Thyroid gland (tissue), 4 donors: ENCODE data around the gene NTN3. TPM values are rescaled to one million over a fixed set of nuclear protein-coding genes. Genes with fewer than 3 reads are reported as not detected.

Experiments
- DNase-seq, 2 donors: peaks; one replicate each; pipeline ENCODE4 v3.0.0-alpha.2; 2019
- H3K27ac ChIP-seq, 3 donors: fragments of 200-600 bp; sonication (generic); 1 replicate in 2 of 3; 2 replicates in 1 of 3; pipeline ENCODE4 v1.5.1; 2016 to 2019; ENCODE audit warnings: mild to moderate bottlenecking in 1 of 3, moderate library complexity in 1 of 3
- H3K27me3 ChIP-seq: fragments of 200-600 bp; sonication (generic); one replicate; pipeline ENCODE4 v1.5.1; 2019
- H3K36me3 ChIP-seq, 2 donors: fragments of 200-600 bp; sonication (generic); one replicate each; pipeline ENCODE4 v1.5.1; 2016 to 2019
- H3K4me1 ChIP-seq, 2 donors: fragments of 200-600 bp; sonication (generic); one replicate each; pipeline ENCODE4 v1.5.1; 2017 to 2019
- H3K4me3 ChIP-seq, 3 donors: fragments of 200-600 bp; sonication (generic); replicated peaks in 1 of 3; 1 replicate in 2 of 3; 2 replicates in 1 of 3; pipeline ENCODE4 v1.5.1; 2016; ENCODE audit warnings: mild to moderate bottlenecking in 1 of 3
- H3K9me3 ChIP-seq: fragments of 200-600 bp; sonication (generic); one replicate; pipeline ENCODE4 v1.5.1; 2017
- CTCF ChIP-seq, 6 experiments: fragments of 200-600 bp in 3 of 6; fragments of 450-650 bp in 3 of 6; sonication (generic) in 3 of 6; IDR thresholded peaks; one replicate each; pipeline ENCODE4 v1.5.1; 2016 to 2019; ENCODE audit warnings: antibody characterized with exemption in 6 of 6, mild to moderate bottlenecking in 2 of 6, inconsistent platforms in 1 of 6, moderate library complexity in 1 of 6
- POLR2A ChIP-seq, 2 donors: fragments of 450-650 bp; IDR thresholded peaks; one replicate each; pipeline ENCODE4 v1.6.1; 2017; ENCODE audit warnings: antibody characterized with exemption in 2 of 2, mild to moderate bottlenecking in 2 of 2, moderate library complexity in 1 of 2
- whole genome bisulfite sequencing, 2 donors: methylation state at CpG; one replicate each; pipeline ENCODE4 v1.1.5; 2017; 5-methylcytosine and 5-hydroxymethylcytosine counted together
- intact Hi-C: fragments of 100-400 bp; cut with DNase I; formaldehyde crosslinking; loops from one replicate; pipeline ENCODE4 v1.15.1; 2023
- total RNA-seq, 4 donors: library from RNA; depleted of rRNA; stranded (reverse); fragments of >200 nt; gene quantifications; one replicate each; pipeline ENCODE4 v1.2.3, GENCODE V29; 2016

Gene NTN3
- total RNA-seq, 4 donors from 2014 or later, result 0.13 to 0.63 (median 0.56) TPM; not detected in 1

DNA sequence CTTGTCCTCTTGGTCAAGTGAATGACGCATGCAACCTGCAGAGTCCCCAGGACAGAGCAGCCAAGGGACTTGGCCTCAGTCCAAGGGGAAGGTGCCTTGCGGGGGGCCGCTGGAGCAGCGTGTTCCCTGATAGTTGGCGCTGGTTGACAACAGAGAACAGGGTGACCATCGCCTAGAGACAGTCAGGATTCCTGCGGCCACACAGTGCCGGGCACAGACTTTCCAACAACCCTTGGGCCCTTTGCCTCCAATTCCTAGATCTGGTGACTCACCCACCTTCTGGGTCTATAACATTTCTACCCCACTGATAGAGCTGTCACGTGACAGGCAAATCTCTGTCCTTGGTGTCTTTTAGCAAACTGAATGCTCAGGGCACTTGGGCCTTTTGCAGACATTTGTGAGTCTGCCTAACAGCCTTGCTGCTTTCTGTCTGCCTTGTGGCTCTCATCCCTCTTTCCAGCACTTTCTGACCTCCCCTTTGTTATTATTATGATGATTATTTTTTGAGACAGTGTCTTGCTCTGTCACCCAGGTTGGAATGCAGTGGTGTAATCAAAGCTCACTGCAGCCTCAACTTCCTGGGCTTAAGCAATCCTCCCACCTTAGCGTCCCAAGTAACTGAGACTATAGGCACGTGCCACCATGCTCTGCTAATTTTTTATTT, 23.0 kb upstream of the NTN3 start:
- Histone ChIP-seq H3K9me3 (no peaks in the 10 kb centered on the region), H3K4me3 (no peak overlapping the region), H3K4me1 (no peaks in the 10 kb centered on the region), H3K36me3 (peaks cover 0 to 6% of the 10 kb centered on the region in 2 donors), H3K27ac (no peak overlapping the region), H3K27me3 (no peaks in the 10 kb centered on the region)
- WGBS, 2 donors, result 95% methylated on average over 11 of the region's 11 CpGs
- DNase-seq, result no peak
- intact Hi-C loops, result no loop called here
- TF ChIP-seq POLR2A (IDR thresholded peaks at IDR 0.05), result no peak
- no peak for TF ChIP-seq CTCF (IDR thresholded peaks at IDR 0.05)

GRCh38 chr16:2449118-2449517, 22.0 kb upstream of the NTN3 start:
- WGBS, 2 donors, result 98 to 99% methylated on average over 15 to 18 of the region's 25 CpGs
- H3K27me3 ChIP-seq, result no peaks in the 10 kb centered on the region
- intact Hi-C loops, result no loop called here
- H3K27ac ChIP-seq, result no peak overlapping the region
- TF ChIP-seq POLR2A (IDR thresholded peaks at IDR 0.05), result no peak
- TF ChIP-seq CTCF (IDR thresholded peaks at IDR 0.05), result no peak
- H3K4me1 ChIP-seq, result no peaks in the 10 kb centered on the region
- no peaks in the 10 kb centered on the region for H3K9me3 ChIP-seq
- no peak overlapping the region for H3K4me3 ChIP-seq
- DNase-seq, result no peak
- peaks cover 0 to 6% of the 10 kb centered on the region in 2 donors for H3K36me3 ChIP-seq

- H3K27me3 ChIP-seq, result no peaks in the 10 kb centered on the region
- no peak overlapping the region for H3K4me3 ChIP-seq
- H3K4me1 ChIP-seq, result no peaks in the 10 kb centered on the region
- no peaks in the 10 kb centered on the region for H3K9me3 ChIP-seq
- peaks cover 0 to 2% of the 10 kb centered on the region in 2 donors for H3K36me3 ChIP-seq
- H3K27ac ChIP-seq, result no peak overlapping the region
- no peak for TF ChIP-seq CTCF (IDR thresholded peaks at IDR 0.05)
- TF ChIP-seq POLR2A (IDR thresholded peaks at IDR 0.05), result no peak
- WGBS, 2 donors, result 95% methylated on average over 7 to 8 of the region's 8 CpGs
- no peak for DNase-seq
- intact Hi-C loops, result no loop called here
These were observed 20.6 kb upstream of the NTN3 start for GRCh38 chr16:2450535-2450934.

GRCh38 chr16:2450975-2451381, 20.1 kb upstream of the NTN3 start:
- intact Hi-C loops, result no loop called here
- Histone ChIP-seq H3K36me3 (peaks cover 0 to 2% of the 10 kb centered on the region in 2 donors), H3K4me3 (no peak overlapping the region), H3K9me3 (no peaks in the 10 kb centered on the region), H3K27me3 (no peaks in the 10 kb centered on the region), H3K27ac (no peak overlapping the region), H3K4me1 (no peaks in the 10 kb centered on the region)
- no peak for DNase-seq
- no peak for TF ChIP-seq POLR2A (IDR thresholded peaks at IDR 0.05)
- TF ChIP-seq CTCF (IDR thresholded peaks at IDR 0.05), result no peak
- WGBS, 2 donors, result 94 to 97% methylated on average over 19 of the region's 19 CpGs

DNA sequence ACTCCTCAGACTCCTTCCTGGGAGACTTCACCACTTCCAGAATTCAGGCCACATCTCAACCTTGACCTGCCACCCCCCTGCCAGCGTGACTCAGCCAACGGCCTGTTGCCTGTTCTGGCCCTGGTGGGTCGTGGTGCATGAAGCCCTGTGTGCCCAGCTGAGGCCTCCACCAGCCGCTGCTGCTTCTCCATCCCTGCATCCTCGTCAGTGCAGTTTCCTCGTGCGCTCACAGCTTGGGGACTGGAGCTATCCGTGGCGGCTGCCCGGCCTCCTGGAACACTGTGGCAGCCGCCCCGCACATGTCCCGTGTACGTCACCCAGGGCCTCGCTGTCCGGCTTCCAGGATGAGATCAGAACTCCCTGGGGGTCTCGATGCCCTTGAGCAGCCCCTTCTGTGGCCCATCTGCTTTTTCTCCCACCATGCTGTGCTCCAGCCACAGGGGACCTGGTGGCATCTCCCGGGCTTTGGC, 19.2 kb upstream of the NTN3 start:
- no peak for DNase-seq
- TF ChIP-seq CTCF (IDR thresholded peaks at IDR 0.05) (no peak), POLR2A (IDR thresholded peaks at IDR 0.05) (no peak)
- Histone ChIP-seq H3K36me3 (no peaks in the 10 kb centered on the region), H3K27me3 (no peaks in the 10 kb centered on the region), H3K27ac (no peak overlapping the region), H3K4me3 (no peak overlapping the region), H3K4me1 (no peaks in the 10 kb centered on the region), H3K9me3 (no peaks in the 10 kb centered on the region)
- WGBS, 2 donors, result 92 to 94% methylated on average over 17 to 18 of the region's 18 CpGs
- intact Hi-C loops, result no loop called here
